Measurements from ENCODE around the gene TRAF3IP1. TPM values are rescaled to one million over a fixed set of nuclear protein-coding genes. Genes with fewer than 3 reads are reported as not detected.

TRAF3IP1 gene
- total RNA-seq, 6 donors from 2014 or later: 14.0 to 26.8 (median 18.8) TPM

DNA sequence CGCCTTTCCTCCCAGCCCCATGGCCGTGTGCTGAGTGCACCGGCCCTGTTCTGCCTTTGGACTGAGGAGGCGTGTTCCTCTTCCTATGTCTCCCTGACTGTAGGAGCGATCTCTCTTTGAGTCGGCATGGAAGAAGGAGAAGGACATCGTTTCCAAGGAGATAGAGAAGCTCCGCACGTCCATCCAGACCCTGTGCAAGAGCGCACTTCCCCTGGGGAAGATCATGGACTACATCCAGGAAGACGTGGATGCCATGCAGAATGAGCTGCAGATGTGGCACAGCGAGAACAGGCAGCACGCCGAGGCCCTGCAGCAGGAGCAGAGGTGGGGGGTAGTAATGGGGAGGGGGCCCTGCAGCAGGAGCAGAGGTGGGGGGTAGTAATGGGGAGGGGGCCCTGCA lies 77.0 kb downstream of the TRAF3IP1 start:
- no peaks in the 10 kb centered on the region for H3K27me3 ChIP-seq
- WGBS, 2 donors: 90 to 91% methylated on average over 6 to 14 of the region's 14 CpGs
- no peaks in the 10 kb centered on the region for H3K9me3 ChIP-seq
- DNase-seq: no peak
- ATAC-seq (ENCODE audit: low FRiP score in 2 of 2): no peak
- TF ChIP-seq, protein P1, sequence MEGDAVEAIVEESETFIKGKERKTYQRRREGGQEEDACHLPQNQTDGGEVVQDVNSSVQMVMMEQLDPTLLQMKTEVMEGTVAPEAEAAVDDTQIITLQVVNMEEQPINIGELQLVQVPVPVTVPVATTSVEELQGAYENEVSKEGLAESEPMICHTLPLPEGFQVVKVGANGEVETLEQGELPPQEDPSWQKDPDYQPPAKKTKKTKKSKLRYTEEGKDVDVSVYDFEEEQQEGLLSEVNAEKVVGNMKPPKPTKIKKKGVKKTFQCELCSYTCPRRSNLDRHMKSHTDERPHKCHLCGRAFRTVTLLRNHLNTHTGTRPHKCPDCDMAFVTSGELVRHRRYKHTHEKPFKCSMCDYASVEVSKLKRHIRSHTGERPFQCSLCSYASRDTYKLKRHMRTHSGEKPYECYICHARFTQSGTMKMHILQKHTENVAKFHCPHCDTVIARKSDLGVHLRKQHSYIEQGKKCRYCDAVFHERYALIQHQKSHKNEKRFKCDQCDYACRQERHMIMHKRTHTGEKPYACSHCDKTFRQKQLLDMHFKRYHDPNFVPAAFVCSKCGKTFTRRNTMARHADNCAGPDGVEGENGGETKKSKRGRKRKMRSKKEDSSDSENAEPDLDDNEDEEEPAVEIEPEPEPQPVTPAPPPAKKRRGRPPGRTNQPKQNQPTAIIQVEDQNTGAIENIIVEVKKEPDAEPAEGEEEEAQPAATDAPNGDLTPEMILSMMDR (IDR thresholded peaks at IDR 0.05): no peak
- no peak for TF ChIP-seq POLR2AphosphoS5 (IDR thresholded peaks at IDR 0.05)
- TF ChIP-seq POLR2A (IDR thresholded peaks at IDR 0.05): no peak
- no peak for TF ChIP-seq EP300 (IDR thresholded peaks at IDR 0.05)
- no peak overlapping the region for H3K27ac ChIP-seq
- no peaks in the 10 kb centered on the region for H3K4me1 ChIP-seq
- H3K36me3 ChIP-seq: peaks cover 0 to 15% (median 2%) of the 10 kb centered on the region in 4 donors
- H3K4me3 ChIP-seq: no peak overlapping the region

DNA sequence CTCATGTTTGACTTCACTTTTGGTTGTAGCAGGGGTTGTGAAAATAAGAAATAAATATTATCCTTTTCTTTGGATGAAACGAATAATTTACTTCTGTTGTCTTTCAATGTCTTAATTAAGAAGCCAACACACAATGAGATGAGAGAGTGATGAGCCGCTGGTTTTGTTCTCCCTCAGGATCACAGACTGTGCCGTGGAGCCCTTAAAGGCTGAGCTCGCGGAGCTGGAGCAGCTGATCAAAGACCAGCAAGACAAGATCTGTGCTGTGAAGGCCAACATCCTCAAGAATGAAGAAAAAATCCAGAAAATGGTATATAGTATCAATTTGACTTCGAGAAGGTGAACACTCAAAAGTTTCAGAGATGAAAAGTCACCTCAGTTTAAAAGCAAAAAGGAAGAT lies 78.3 kb downstream of the TRAF3IP1 start:
- WGBS, 2 donors: 88 to 91% methylated on average over 6 of the region's 6 CpGs
- DNase-seq (no peak), ATAC-seq (ENCODE audit: low FRiP score in 2 of 2) (no peak)
- H3K4me1 ChIP-seq: peaks cover 0 to under 1% (median 0%) of the 10 kb centered on the region in 4 donors
- H3K27me3 ChIP-seq: no peaks in the 10 kb centered on the region
- no peak overlapping the region for H3K4me3 ChIP-seq
- no peak overlapping the region for H3K27ac ChIP-seq
- H3K36me3 ChIP-seq: peaks cover 0 to 15% (median 2%) of the 10 kb centered on the region in 4 donors
- no peaks in the 10 kb centered on the region for H3K9me3 ChIP-seq
- TF ChIP-seq, protein P1 (IDR thresholded peaks at IDR 0.05): no peak
- TF ChIP-seq POLR2A (IDR thresholded peaks at IDR 0.05) (no peak), POLR2AphosphoS5 (IDR thresholded peaks at IDR 0.05) (no peak), EP300 (IDR thresholded peaks at IDR 0.05) (no peak)

DNA sequence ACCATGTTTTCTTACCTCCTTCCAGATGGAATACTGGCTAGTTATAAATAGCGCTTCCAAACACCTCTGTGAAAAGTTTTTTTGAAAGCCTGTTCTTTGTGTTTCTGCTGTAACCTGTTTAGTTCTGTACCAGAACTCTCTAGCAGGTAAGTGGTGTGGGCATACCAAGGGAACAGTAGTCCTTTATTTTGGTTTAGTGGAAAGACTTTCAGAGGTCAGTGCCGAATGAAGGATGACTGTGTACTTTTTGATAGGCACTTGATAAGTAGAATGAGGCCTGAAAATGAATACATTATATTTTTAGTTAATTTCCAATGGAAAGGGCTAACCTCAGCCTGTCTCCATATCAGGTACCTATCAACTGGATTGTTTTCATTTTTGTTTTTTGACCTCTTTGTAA lies 78.8 kb downstream of the TRAF3IP1 start:
- Histone ChIP-seq H3K27me3 (no peaks in the 10 kb centered on the region), H3K36me3 (peaks cover 0 to 15% (median 2%) of the 10 kb centered on the region in 4 donors), H3K4me1 (peaks cover 0 to 4% (median 0%) of the 10 kb centered on the region in 4 donors), H3K4me3 (no peak overlapping the region), H3K9me3 (no peaks in the 10 kb centered on the region), H3K27ac (no peak overlapping the region)
- no peak for DNase-seq
- TF ChIP-seq, protein P1 (IDR thresholded peaks at IDR 0.05): no peak
- TF ChIP-seq POLR2AphosphoS5 (IDR thresholded peaks at IDR 0.05): no peak
- TF ChIP-seq EP300 (IDR thresholded peaks at IDR 0.05): no peak
- TF ChIP-seq POLR2A (IDR thresholded peaks at IDR 0.05): no peak
- whole genome bisulfite sequencing, 2 donors: 86 to 88% methylated on average over 2 of the region's 2 CpGs
- no peak for ATAC-seq (ENCODE audit: low FRiP score in 2 of 2)

DNA sequence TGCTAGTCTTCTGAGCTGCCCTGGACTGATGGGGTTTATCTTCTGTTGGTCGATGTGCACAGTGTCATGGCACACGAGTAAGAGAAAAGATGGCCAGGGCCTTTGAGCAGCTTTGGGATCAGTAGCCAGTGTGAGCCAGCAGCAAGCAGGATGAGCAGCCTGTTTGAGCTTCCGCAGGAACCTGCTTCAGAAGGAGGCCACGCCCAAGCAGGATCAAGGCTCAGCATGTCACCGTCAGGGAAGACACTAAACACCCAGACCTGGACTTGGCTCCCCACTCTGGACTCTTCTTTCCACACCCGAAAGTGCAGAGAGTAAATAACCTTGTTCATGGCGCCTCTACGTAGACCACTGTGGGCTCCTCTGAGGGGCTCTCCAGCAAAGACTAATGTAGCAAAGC lies 81.2 kb downstream of the TRAF3IP1 start:
- DNase-seq: no peak
- ATAC-seq (ENCODE audit: low FRiP score in 2 of 2): no peak
- WGBS, 2 donors: 87 to 94% methylated on average over 5 to 8 of the region's 8 CpGs
- no peak overlapping the region for H3K4me3 ChIP-seq
- TF ChIP-seq, protein P1 (IDR thresholded peaks at IDR 0.05): no peak
- TF ChIP-seq POLR2A (IDR thresholded peaks at IDR 0.05) (no peak), POLR2AphosphoS5 (IDR thresholded peaks at IDR 0.05) (no peak), EP300 (IDR thresholded peaks at IDR 0.05) (no peak)
- no peak overlapping the region for H3K27ac ChIP-seq
- peaks cover 0 to 15% (median 2%) of the 10 kb centered on the region in 4 donors for H3K36me3 ChIP-seq
- H3K4me1 ChIP-seq: peaks cover 0 to 8% (median 0%) of the 10 kb centered on the region in 4 donors
- H3K27me3 ChIP-seq: no peaks in the 10 kb centered on the region
- H3K9me3 ChIP-seq: no peaks in the 10 kb centered on the region
